HG03175 (cell line): Measurements from ENCODE around the gene COBLL1.
"Not testable (repeated sequence)": the region's sequence is repeated elsewhere in the genome, so short reads cannot be mapped to it uniquely, and the experiment has no call there.

Source experiments
- ATAC-seq: cut with Tn5 transposase; IDR thresholded peaks from one replicate; pipeline ENCODE4 v1.9.1; 2021; ENCODE audit warnings: mild to moderate bottlenecking, moderate library complexity; ENCODE audit not compliant: unreplicated experiment

COBLL1 gene

DNA sequence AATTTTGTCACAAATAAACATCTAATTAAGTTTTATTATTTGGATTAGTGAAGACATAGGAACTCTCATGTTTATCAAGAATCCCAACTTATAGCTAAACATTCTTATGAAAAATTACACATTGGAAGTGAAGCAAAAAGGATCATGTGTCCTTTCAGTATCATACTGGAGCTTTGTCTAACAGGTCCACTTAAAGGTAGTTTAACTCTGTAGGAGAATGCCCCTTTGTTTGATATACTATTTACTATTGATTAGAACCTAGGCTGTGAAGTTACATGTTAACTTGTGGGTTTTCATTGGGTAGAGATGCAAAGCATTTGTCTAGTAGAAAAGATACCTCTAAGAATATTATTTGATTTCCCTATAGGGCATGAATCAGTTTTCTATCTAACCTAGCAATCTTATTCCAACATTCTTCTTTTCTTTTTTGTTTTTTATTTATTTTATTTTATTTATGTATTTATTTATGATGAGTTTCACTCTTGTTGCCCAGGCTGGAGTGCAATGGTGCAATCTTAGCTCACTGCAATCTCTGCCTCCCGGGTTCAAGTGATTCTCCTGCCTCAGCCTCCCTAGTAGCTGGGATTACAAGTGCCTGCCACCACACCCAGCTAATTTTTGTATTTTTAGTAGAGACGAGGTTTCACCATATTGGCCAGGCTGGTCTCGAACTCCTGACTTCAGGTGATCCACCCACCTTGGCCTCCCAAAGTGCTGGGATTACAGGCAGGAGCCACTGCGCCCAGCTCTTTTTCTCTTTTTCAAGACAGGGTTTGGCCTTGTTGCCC is 18.5 kb upstream of the COBLL1 start:
- ATAC-seq: not testable (repeated sequence)

DNA sequence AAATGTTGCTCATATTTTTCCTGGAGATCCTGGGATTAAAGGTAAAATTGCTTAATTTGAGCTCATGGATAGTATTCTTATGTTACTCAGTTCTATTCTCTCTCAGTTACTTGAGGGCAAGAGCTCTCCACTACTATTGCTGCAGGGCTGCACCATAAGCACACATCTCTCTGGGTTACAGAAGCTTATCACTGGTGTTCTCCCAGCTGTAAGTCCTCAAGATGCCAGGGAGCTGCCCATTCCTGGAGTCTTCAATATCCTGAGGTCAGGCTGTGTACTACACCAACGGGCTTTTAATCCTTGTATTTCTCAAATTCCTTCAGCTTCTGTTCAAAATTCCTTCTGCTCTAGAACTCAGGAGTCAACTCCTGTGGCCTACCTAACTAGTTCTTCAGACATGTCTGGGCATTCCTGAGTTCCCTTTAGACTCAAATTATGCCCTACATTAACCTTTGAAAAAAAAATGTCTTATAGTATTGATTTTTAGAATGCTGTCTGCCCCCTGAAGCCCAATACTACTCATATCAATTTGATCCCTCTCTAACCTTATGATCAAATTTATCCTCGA is 17.7 kb upstream of the COBLL1 start:
- ATAC-seq: no peak

DNA sequence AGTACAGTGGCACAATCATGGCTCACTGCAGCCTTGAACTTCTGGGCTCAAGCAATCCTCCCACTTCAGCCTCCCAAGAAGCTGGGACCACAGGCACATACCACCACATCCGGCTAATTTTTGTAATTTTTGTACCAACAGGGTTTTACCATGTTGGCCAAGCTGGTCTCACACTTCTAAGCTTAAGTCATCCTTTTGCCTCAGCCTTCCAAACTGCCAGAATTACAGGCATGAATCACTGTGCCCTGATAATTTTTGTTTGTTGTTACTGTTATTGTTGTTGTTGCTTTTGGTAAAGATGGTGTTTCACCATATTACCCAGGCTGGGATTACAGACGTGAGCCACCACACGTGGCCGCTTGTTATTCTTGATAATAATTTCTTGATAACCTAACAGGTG is 10.5 kb upstream of the COBLL1 start:
- ATAC-seq: no peak

DNA sequence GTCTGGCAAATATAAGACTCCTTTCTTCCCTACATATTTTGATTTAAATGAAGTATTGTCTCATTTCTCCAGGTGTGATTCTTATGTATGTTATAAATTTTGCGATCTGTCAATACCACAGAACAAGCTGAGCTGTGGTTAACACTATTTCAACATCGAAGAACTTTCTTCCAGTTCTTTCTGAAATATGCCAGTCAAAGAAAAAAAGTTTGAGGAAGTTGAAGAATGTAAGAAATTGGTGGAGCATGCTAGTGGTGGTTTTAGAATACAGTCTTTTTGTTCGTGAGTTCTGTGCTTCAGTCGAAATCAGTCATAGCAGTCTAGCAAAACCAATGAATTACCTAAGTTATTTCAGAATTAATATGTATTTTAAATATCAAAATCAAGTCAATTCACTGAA is 8.6 kb upstream of the COBLL1 start:
- no peak for ATAC-seq

DNA sequence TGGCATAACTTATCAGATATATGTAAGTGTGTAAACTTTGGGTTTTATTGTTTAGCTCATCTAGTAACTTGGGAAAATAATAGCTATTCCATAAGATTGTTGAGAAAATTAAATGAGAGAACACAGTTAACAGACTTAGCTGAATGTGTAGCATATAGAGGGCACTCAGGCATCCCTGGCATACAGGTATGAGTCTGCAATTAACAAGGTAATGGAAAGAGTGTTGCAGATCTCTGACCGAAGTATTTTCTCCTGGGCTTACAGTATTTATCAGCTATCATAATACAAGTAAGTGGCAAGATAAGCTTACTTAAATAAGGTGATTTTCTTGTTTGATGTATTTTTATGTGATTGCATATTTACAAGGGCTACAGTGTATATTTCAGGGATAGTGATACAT is 7.9 kb upstream of the COBLL1 start:
- no peak for ATAC-seq

DNA sequence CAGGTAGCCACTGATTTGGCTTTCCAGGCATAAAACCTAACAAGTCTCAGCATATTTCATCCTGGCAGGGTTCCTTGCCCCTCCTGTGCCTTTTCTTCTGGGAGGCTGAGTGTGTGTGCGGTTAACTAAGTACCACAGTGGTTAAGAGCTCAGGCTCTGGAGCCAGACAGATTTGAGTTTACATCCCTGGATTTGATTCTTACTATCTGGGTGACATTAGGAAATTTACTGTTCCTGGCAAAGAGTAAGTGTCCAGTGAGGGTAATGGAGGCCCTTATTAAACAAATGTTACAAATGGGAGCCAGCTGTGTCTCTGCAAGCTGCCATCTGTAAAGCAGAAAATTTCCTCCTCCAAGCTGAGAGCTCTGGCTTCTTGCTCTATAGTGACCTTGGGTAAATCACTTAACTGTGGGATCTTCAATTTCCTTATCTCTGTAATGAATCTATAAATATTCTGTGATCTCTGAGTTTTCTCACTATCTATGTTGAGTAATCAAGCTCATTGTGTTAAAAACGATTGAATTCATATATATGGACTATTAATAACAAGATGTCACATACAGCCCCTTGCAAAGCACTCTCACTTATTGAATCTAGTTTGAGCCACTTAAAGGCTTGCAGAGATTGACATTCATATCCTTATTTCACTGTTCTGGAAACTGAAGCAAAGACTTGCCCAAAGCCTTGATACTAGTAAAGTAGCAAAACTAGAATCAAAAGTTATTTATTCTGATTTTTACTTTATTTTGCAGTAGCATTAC is 6.5 kb upstream of the COBLL1 start:
- ATAC-seq: no peak

DNA sequence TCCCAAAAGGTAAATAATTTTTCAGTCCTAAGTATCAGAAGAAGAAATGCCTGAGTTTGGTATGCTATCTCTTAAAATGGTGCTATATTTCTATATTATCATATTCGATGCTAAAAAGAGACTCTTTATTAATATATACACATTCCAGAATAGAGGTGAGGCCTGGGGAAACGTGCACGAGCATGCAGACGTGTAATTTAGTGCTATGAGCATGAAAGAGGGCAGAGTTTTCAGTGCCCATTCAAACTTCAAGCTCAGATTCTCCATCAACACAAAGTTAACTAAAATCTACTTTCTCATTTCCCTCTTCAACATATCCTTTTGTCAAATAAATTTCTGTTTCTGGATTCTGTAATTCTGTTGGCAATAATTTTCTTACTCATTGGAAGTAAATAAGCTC is 5.7 kb upstream of the COBLL1 start:
- ATAC-seq: no peak

DNA sequence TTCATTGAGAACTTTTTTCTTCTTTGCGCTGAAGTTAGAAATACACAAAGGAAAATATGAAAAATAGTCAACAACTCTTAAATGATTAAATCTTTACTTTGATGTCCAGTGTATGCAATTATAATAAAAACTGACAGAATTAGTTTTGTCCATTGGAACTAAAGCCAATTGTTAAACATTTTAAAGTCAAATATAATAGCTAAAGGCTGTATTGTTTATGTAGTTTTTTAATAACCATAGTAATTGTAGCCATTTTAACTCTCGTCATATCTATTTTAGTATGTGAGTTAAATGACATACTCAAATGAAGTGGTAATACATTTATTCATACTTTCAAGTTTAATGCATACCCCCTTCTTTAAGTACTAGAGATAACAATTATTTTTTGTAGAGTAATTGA is 4.7 kb upstream of the COBLL1 start:
- no peak for ATAC-seq

DNA sequence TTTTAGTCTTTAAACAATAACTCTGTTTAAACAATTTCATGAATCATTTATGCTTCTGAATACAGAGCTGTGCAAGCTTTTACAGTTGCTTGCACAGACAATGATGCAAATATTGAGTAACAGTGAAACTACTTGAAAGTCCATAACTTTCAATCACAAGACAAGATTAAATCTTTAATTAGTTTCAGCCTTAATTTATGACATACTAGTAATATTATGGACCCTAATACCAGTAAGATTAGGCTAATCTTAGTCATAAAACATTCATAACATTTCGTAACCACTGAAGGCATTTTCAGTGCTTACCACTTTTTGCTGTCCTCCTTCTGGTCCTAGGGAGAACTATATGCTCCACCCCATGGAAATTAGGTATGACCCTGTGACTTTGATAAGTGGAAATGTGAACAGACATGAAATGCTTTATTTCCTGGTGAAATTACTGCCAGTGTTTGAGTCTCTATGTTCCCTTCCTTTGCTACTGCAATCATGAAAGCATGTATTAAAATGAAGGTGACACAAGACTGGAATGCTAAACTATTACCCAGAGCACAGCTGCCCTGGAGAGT is 1.8 kb upstream of the COBLL1 start:
- no peak for ATAC-seq

DNA sequence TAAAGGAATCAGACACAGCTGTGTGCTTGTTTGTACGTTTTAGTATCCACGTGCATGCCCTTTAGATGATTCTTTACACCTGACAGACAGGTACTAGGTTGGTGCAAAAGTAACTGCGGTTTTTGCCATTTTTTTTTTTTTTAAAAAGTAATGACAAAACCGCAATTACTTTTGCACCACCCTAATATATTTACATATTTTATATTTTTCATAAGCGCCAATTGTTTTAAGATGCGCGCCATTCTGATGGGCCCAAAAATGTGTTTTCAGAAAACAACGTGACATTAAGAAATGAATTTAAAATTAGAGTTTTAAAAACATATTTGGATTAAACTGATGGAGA is 972 bp upstream of the COBLL1 start:
- no peak for ATAC-seq

DNA sequence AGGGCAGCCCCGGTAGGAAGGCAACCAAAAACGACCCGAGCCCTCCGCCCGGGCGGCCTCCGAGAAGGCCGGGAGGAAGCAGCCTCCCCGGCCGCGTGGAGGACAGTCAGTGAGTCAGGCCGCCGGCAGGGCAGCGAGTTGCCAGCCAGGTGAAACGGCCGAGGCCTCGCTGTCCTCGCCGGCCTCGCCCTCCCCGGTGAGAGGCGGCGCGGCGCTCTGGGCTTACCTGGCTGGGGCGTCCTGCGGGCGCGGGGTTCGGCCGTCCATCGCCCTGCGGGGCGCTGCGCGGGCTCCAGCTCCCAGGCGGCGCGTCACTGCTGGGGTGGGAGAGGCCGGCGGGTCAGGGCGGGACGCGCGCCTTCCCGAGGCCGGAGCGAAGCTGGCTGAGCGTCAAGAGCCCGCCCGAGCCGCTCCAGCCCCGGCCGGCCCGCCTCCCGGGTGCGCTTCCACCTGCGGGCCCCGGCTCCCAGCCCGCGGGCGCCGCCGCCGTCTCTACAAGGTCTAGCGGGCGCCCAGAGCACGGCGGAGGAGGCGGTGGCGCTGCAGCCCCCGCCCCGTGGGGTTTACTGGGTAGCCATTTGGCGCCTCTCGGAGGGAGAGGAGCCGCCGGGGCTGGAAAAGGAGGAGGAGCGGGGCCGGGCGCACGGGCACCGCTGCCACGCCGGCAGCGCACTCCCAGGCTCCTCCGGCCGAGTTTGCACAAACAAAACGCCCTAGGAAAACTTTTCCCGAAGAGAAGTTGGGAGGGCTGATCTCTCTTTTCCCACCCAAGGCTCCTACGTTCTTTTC is 499 bp downstream of the COBLL1 start:
- ATAC-seq: peak; percentile 62

DNA sequence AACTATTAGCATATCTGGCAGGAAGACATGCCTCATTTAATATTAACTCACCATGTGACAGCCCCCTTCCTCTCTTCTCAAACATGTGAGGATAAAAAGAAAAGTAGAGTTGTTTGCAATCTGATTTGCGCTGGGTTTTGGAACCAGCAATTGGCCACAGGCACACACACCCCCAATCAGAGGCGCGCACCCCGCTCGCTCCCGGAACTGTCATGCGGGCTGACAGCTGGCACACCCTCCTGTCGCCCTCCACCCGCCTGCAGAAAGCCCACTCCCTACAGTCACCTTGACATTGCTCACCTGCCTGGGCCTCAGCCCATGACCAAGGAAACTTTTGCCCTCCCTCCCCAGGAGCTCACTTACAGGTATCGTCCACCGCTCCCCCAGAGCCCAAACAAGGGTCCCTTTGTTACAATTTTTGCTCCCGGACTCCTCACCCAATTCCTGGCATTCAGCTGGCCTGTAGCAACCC is 1.1 kb downstream of the COBLL1 start:
- no peak for ATAC-seq

DNA sequence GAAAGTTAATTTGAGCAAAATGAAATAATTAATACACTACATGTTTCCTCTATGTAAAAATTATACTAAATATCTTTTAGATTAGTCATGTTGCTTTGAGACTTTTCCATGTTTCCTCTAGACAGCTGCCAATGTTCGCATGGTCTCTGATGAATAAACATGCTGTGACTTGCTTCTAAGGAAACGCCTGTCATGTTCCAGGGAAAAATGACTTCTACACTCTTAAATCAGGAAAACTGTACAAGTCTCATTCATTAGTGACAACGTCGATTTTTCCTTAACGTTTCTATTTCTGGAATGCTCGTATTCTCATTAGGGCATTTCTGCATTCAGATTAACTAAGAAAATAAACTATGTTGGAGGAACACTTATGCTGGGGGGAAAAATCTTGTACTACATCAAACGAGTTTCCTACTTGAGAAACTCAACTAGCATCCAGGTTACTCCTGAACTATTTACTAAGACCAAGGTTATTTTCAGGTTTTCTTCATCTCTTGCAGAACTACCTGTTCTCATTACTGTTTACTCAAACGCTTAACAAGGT is 1.6 kb downstream of the COBLL1 start:
- ATAC-seq: no peak

DNA sequence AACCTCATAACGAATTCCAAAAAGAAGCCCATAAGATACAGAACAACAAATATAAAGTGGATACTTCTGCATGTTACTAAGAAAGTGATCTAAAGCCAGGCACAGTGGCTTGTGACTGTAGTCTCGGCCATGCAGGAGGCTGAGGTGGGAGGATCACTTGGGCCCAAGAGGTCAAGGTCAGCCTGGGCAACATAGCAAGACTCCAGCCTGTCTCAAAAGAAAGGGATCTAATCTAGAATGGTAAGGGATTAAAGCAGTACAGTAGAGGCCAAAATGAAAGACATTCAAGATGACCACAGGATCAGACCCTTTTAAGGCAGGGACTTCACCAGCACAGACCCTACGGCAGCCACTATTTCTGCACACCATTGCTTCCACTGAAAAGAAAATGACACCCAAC is 3.8 kb downstream of the COBLL1 start:
- ATAC-seq: no peak

DNA sequence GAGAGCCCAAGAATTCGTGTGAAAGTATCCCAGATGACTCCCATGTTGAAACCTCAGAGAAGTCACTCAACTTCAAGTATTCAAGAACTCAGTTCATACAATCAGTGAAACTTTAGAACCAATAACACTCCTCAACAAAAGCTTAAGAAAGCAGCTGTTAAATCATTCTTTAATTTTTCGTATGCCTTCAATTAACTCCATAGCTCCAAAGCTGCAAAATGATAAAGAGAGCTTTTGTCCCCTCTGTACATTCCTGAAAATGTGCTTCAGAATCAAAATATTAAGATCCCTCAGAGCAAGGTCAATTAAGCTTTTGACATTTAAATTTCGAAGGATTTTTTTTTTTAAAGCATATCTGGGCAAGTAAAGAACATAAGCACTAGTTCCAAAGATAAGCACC is 4.7 kb downstream of the COBLL1 start:
- ATAC-seq: no peak

DNA sequence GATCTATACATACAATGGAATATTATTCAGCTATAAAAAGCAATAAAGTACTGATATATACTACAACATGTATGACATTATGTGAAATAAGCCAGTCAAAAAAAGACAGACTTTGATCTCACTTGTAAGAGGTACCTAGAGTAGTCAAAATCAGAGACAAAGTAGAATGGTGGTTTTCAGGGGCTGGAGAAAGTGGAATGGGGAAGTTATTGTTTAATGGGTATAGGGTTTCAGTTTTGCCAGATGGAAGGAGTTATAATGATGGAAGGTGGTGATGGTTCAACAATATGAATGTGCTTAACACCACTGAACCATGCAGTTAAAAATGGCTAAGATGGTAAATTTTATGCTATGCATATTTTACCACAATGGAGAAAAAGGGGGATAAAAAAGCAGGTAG is 6.3 kb downstream of the COBLL1 start:
- peak; percentile 75 for ATAC-seq

DNA sequence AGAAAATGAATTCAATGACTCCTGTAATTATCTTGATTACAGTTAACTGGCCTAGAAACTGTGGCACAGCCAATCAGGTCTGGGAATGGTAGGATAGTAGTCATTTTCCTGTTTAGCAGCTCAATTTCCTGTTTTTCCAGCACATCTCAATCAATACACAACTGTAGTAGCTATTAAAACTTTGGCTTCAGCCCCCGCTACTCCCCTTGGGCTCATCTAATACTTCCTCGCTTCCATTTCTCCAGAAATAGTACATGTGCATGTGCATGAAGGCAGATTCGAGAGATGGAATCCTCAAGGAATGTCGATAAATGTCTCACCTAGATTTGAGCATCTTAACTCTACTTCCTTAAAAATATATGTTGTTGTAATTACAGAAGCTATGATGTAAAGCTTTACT is 9.7 kb downstream of the COBLL1 start:
- ATAC-seq: no peak

DNA sequence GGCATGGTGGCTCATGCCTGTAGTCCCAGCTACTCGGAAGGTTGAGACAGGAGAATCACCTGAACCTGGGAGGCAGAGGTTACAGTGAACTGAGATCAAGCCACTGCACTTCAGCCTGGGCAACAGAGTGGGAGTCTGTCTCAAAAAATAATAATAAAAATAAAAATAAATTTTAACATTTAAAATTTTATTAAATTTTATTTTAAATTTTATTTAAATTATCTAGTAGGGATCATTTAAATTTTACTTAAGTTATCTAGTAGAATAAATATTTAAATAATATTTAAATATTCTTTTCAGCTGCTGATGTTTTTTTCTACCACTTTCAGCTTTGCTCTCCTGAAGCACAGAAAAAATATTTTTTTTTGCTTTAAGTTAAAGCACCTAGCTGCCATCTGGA is 10.4 kb downstream of the COBLL1 start:
- ATAC-seq: no peak

DNA sequence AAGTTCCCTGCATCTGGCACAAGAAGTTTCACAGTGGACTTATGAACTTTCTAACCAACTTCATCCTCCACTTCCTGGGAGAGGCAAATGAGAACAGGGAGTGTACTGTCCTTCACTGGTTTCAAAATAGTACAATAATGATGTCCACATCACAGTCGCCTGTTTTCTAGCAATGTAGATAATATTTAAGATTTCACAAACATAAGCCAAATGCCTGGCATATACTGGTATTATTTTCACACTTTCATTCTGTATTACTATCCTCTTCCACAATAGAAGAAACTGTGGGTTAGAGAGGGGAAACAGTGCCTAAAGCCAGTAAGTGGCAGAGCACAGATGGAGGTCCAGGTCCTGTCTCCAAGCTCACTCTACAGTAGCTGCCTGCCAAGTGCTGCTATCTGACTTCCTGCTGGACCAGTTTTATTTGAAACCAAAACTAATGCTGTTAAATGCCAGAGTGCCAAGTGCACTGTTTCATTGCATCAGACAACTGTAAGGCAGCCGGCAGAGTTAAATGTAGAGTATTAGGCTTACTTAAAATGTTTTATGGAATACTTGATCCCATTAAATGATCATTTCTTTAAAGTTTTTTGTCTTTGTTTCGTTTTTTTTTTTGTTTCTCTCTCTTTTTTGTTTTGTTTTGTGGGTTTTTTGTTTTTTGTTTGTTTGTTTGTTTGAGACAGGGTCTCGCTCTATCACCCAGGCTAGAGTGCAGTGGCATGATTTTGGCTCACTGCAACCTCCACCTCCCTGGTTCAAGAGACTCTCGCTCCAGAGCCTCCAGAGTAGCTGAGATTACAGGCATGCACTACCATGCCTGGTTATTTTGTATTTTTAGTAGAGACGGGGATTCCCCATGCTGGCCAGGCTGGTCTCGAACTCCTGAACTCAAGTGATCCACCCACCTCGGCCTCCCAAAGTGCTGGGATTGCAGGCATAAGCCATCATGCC is 15.1 kb downstream of the COBLL1 start:
- ATAC-seq: no peak

DNA sequence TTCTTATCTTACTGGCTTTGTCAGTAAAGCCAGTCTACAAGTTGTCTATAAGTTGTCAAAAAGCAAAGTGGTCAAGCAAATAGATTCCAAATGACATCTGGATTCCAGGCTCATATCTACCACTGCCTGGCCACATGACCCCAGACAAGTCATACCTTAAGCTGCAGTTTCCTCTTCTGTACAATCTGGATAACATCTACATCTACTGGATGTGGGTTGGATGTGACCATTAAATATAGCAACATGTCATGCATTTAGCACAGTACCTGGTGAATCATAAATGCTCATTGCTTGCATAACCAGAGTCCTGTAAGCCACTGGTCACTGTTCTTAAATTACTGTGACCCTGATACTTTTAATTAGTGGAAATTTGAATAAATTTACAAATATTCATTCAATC is 16.8 kb downstream of the COBLL1 start:
- no peak for ATAC-seq
